Fibroblast of peridontal ligament (primary cell): ENCODE measurements around the gene SLC4A1AP.

Experiments used
- DNase-seq: peaks from one replicate; pipeline ENCODE4 v3.0.0-alpha.2; 2010; ENCODE audit errors: extremely low read depth

SLC4A1AP gene

GRCh38 chr2:27720004-27720551 is 56.4 kb downstream of the SLC4A1AP start:
- DNase-seq: peak; percentile 90

GRCh38 chr2:27721335-27721734 is 57.6 kb downstream of the SLC4A1AP start:
- DNase-seq: no peak

DNA sequence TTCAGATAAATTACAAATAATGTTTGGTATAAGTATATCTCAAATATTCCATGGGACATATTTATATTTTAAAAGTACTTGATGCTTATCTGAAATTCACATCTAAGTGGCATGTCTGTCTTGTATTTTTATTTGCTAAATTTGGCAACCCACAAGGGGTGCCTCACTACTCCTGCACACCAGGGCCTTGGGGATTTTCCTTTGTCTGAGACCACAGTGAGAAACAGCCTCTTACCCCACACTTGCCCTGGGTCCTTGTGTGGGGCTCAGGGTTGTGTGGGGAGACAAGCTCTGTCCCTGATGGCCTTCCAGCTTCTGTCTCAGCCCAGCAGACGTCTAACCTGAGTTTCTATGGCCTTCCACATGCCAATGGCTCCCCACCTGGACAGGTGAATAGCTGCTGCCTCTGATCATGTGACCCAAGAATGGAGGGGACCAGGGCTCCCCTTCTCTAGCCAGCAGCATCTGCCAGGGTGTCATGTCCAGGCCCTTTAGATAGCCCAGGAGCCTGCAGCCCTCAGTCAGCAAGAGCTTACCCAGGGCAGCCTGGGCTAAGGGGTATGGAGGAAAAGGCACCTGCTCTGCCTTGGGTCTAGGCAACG is 58.3 kb downstream of the SLC4A1AP start:
- no peak for DNase-seq

DNA sequence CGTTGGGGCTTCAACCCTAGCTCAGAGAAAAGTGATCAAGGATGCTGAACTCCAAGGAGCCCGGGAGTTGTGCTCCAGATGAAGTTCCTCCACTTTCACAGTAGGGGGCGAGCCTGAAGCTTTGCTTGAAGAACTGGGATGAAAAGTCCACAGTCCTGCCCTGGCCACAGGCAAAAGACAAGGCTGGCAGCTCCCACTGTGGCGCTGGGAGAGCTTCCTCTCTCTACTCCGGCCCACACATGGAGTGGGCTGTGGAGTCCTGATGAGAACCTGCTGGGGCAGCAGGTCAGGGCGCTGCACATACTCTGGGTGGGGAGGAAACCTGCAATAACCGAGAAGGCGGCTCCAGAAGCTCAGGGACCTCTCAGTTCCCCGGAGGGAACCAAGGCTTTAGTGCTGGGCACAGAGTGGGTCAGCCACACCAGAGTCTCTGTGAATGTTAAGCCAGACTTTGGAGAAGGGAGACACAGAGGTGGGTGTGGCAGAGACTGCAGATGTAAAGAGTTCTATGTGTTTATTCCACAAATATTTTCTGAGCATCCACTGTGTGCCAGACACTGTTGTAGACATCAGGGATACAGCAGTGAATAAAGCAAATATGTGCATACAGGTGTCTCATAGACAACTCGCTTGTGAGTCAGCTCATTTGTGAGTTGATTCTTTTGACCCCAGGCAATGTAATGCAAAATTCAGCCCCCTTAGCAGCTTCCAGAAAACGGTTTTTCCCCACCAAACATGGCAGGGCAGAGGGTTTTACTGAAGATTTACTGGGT is 59.9 kb downstream of the SLC4A1AP start:
- DNase-seq: peak; percentile 83

DNA sequence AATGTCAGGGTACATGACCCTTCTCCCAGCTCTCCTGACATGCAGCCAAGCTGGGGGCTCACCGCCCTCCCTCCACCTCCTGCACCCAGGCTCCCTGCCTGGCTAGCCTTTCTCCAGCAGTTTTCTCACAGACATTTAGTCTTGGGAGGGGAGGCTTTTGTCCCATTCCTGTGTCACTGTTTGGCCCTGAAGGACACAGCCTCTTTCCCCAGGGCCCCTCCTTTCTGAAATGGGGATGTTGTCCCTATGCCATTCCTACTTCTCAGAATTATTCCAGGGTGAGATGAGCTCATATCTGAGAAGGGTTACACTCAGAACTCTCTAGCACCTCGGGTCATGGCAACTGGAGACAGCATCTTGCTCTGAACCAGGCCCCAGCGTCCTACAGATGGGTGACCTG is 60.5 kb downstream of the SLC4A1AP start:
- no peak for DNase-seq

GRCh38 chr2:27724905-27725701 is 61.4 kb downstream of the SLC4A1AP start:
- peak; percentile 49 for DNase-seq

- DNase-seq: no peak
Measured at GRCh38 chr2:27727257-27727656, 63.6 kb downstream of the SLC4A1AP start.

DNA sequence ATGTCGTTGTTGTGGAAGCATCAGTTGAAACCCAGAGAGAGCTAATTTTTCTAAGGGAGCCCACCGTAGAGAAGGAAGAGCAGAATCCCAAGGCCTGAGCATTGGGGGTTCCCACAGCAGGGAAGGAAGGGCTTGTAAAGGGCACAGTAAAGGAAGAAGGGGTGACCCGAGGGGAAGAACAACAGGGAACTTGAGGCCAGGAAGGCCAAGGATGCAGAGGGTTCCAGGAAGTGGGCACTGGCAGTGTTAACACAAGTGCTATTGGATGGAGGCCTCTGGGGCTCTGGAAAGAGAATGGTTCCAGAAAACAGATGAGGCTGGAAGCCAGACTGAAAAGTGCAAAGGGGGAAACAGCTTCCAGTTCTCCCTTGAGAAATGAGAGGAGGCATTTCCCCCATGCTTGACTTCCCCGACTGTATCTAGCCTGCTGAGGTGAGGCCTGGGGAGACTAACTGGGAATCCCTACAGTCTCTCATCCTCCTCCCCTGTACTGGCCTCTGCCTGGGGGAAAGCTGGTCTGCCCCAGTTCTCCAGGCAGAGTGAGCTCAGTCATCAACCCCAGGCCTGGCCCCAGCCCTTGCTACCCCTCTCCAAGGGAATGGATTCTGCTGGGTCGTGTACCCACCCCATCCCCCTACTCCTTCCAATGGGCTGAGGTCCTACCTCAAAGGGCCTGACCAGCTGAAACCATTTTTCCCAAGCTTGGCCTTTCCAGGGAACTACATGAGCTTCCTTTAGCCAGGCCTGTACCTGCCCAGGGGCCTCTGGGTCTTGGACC is 64.6 kb downstream of the SLC4A1AP start:
- DNase-seq: no peak

DNA sequence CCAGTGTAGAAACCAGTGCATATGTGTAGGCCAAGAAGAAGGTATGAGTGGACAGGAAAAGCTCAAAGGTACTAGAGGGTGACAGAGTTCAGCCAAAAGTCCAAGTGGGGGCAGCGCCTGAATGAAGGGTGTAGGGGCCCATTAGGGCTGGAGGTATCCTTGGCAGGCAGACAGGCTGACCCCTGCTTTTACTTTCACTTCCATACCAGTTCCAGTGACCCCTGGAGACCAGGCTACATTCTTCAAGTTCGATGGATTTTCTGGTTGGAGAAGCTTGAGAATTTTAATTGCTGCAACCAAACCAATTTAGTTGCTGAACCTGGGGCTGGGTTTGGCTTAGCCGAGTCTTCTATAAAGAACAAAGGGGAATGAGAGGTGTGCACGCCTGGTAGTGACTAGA is 65.5 kb downstream of the SLC4A1AP start:
- DNase-seq: peak; percentile 37

- no peak for DNase-seq
Measured at GRCh38 chr2:27729614-27730013, 65.9 kb downstream of the SLC4A1AP start.

GRCh38 chr2:27730261-27730662 is 66.6 kb downstream of the SLC4A1AP start:
- DNase-seq: no peak

GRCh38 chr2:27730980-27731691 is 67.4 kb downstream of the SLC4A1AP start:
- DNase-seq: no peak

DNA sequence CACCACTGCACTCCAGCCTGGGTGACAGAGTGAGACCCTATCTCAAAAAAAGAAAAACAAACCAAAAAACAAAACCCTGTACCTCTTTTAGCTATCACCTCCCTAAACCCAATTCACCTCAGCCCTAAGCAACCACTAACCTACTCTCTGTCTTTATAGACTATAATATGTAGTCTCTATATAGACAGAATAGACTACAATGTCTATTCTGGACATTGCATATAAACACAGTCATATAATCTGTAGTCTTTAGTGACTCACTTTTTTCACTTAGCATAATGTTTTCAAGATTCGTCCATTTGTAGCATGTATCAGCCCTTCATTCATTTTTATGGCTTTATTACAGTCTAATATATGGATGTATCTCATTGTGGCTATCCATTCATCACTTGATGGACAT is 70.6 kb downstream of the SLC4A1AP start:
- no peak for DNase-seq

DNA sequence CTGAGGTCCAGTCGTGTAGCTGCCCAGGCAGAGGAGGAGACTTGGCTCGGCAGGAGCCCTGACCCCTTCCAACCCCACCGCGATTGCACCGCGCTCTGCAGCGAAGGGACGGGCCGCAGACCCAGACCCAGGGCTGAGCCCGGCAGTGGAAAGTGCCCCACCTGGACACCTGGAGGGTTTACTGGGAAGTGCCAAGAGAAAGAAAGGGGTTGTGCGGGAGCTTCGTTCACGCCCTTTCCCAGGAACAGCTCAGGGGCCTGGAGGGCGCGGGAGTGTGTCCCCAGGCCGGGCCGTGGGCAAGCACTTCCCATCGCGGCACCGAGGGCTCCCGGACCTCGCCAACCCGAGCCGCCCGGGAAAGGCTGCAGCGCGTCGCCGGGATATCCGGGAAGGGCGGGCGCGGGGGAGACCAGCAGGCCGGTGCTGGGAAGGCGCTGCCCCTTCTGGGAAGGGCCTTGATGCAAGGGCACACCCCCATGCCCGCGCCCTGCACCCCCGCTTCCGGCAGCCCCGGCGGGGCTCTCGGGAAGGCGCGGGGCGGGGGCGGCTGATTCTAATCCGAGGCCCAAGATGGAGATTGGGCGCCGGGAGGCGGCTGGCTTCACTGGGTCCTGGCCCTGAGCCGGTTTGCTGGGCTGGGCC is 71.7 kb downstream of the SLC4A1AP start:
- peak; percentile 57 for DNase-seq

DNA sequence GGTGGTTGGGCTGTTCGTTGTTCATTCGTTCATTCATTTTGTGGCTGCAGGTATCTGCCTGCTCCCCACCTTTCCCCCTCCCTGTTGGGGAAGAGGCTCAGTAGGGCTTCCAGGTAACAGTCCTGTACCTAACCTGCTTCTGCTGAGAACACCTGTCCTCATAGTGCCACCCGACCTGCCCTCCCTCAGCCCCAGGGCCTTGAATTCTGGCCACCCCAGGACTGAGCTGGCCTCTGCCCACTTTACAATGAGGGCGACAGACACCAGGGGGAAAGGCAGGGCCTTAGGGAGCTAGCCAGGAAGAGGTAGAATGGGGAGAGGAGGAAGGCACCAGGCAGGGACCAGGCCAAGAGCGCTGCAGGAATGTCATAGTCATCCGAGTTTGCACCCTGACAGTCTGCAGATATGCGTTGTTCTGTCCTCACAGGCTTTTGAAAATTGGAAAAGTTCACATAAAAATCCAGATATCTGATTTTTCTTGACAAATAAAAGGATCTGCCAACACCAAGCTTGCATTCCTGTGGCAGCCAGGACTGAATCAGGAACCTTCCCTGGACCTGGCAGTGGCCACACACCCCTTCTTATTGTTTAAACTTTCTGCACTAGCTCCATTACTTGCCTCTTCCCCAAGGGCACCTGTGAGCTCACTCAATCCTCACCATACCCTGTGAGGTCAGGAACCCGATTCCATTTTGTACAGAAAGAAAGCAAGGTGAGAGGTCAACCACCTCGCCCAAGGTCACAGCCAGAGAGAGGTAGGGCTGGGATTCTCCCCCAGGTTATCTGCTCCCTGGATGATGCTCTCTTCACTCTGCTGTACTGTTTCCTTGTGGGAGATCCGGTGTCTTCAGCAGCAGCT is 72.6 kb downstream of the SLC4A1AP start:
- DNase-seq: no peak

DNA sequence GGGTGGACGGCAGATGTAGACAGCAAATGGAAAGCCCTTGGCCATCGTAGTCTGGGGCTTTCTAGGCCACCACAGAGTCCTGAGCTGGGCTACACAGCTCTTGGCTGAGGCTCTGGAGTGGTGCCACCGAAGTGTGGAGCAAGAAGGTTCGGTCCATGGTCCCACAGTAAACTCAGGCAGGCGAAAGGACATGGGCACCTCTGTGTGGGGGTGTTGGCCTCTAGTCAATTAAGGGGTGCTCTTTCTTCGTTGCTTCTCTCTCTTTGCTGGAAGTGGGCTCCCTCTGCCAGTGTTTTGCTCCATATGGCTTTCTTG is 73.2 kb downstream of the SLC4A1AP start:
- DNase-seq: no peak

GRCh38 chr2:27737676-27738348 is 74.1 kb downstream of the SLC4A1AP start:
- peak; percentile 63 for DNase-seq

DNA sequence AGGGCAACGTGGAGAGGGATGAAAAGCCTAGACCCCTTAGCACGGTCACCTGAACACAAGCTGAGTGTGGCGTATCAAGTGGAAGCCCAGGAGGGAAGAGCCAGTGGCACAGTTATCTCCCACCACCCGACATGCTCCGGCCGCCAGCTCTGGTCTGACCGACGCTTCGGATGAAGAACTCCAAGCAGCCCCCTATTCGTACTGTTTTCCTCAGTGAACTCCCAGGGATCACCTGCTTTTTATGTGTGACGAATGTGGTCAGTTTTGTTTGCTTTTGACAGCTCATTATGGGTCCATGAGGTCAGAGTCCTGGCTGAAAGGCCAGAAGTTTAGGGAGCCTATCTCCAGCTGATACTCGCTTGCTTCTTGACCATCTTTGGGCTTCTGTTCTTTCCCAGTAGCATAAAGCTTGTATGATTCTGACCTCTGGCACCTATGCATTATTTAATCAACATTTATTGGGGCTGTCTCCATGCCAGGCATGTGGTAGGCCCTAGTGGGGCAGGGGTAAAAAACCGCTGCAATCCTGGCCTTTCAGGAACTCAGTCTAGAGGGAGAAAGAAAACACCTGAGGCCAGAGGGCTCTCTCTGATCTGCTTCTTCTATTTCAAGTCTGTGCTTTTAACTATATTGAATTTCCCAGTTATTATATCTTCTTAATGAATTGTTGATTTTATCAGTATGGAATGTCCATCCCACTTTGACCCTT is 74.8 kb downstream of the SLC4A1AP start:
- DNase-seq: no peak

- DNase-seq: no peak
Measured at GRCh38 chr2:27739058-27739373, 75.3 kb downstream of the SLC4A1AP start.
